ENCODE measurements around the gene B4GALNT1.

B4GALNT1 gene

DNA sequence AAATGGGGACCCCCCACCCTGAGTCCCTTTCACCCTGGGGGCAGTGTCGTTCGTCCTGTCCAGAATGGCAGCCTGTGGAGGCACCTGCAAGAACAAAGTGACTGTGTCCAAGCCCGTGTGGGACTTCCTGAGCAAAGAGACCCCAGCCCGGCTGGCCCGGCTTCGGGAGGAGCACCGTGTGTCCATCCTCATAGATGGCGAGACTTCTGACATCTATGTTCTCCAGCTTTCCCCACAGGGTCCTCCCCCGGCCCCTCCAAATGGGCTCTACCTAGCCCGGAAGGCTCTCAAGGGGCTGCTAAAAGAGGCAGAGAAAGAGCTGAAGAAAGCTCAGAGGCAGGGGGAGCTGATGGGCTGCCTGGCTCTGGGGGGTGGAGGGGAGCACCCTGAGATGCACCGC, 26.2 kb downstream of the B4GALNT1 start:
- TF ChIP-seq, protein P1, sequence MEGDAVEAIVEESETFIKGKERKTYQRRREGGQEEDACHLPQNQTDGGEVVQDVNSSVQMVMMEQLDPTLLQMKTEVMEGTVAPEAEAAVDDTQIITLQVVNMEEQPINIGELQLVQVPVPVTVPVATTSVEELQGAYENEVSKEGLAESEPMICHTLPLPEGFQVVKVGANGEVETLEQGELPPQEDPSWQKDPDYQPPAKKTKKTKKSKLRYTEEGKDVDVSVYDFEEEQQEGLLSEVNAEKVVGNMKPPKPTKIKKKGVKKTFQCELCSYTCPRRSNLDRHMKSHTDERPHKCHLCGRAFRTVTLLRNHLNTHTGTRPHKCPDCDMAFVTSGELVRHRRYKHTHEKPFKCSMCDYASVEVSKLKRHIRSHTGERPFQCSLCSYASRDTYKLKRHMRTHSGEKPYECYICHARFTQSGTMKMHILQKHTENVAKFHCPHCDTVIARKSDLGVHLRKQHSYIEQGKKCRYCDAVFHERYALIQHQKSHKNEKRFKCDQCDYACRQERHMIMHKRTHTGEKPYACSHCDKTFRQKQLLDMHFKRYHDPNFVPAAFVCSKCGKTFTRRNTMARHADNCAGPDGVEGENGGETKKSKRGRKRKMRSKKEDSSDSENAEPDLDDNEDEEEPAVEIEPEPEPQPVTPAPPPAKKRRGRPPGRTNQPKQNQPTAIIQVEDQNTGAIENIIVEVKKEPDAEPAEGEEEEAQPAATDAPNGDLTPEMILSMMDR (IDR thresholded peaks at IDR 0.05), result no peak

DNA sequence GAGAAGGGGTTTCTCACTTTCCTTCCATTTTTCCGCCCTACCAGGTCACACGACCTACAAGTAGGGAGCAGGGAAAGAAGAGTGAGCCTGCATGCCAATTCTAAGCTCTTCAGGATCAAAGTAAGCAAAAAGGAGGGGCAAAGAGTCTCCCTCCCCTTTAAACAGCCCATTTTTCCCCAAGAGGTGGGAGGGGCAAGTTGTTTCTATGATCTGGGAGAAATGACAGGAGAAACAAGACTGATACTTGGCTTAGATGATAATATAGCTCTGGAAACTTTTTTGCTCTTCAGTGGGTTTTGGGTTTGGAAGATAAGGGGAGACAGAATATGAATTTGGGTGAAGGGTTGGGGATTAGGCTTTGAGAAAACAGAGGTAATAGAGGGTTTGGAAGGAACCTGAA, 26.6 kb downstream of the B4GALNT1 start:
- TF ChIP-seq, protein P1 (IDR thresholded peaks at IDR 0.05), result no peak

DNA sequence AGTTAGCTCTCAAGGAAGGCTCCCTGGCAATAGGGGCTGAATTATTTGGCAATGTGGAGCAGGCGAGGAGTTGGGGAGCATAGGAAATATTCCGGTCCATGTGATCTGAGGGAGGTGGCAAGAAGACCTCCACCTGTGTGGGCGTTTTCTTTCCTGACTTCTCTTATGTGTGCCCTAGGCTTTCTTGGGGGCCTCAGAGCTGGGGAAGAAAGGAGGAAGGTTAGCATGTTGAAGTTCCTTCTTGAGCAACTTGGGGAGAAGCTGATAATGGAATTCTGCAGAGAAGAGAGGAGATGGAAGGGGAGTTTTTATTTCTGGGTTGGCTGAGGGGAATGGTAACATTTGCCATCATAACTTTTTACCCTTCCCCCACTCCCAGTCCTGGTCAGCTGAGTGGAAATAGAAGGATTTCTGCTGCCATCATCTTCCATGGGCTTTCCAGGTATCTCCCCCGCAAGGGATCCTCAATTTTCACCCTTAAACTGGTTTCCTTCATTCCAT, 27.1 kb downstream of the B4GALNT1 start:
- TF ChIP-seq, protein P1 (IDR thresholded peaks at IDR 0.05), result no peak

DNA sequence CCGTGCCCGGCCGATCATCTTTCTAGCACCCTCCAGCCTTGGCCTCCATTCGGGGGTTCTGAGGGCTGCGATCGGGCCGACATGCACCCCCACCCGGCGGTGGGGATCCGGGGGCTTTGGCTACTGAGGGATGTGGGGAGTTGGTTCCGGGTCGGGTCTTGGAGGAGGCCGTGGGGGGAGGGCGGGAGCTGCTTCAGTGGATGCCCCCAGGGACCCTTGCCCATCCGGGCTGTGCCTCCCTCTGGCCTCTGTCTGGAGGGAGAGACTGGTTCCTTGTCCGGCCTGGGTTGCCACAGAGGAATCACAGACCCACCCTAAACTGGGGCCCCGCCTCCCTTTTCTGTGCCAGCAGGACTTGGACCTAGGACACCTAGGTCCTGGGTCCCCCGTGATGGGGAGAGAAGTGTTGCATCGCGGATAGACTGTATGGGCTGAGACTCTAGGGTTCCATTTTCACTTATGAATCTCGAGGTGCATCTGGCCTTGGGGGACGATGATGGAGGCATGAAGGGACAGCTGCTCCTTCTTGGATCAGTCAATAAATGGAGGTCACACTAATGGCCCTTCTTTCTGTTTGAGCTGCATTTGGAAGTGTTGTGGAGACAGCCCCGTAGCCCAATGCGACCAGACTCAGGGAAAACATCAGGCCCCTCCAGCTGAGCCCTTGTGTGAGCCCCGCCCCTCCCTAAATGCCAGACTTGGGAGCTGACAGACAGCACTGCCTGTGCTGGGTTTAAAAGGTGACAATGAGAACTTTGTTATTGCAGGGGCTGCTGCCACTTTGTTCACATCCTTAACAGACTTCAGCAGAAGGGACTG, 27.8 kb downstream of the B4GALNT1 start:
- TF ChIP-seq, protein P1 (IDR thresholded peaks at IDR 0.05), result no peak

DNA sequence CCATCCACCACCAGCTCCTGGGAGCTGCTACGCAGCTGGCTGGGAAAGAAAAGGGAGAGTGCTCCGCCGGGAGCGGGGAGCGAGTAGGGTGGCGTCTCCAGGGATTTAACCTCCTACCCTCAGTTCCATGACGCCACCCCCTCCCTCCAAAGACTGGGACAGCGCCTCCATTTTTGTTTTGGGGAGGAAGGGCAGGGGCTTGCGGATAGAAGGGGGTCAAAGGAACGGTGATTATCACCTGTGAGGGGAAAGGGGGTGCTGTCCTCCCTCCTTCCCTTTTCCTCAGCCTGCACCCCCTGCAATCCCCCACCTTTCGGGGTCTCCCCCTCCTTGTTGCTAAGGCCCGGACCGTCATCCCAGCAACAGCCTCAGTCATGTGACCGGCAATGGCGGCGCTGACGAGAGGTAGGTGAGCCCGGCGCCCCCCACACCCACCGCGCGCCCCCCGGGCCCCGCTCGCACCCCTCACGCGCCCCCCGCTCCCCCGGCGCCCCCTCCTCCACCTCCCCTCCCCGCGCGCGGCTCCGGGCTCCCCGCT, 28.5 kb downstream of the B4GALNT1 start, which contains the start of gene DTX3:
TSS of gene DTX3 (plus strand) at position 371 of the 538 bp plus-strand sequence. CDS start 1,694 bp downstream, outside the sequence.
- TF ChIP-seq, protein P1 (IDR thresholded peaks at IDR 0.05), result no peak

DNA sequence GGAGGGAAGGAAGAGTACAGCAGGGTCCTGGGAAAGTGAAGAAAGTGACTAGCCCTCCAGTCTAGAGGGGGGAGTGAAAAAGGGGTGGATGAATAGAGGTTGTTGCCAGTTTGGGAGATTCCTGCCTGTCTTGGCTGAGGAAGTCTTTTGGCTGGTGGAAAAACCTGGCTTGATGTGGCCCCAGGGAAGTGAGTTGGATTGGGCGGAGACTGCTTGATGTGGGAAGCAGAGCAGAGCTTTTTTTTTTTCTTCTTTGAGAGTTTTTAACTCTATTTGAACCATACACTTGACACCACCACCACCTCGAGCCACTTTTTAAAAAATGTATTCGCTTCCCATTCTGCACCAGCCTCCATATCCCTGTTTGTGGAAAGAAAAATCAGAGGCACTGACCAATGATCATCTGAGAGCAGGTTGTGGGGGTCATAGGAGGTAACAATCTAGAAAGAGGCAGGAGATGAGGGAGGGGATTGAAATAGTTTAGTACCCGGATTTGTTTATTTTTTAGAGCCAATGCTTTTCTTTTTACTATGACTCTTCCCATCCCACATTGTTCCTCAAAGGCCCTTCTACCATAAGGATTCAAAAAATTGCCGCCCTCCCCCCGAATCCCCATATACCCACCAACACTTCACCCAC, 29.1 kb downstream of the B4GALNT1 start:
- TF ChIP-seq, protein P1 (IDR thresholded peaks at IDR 0.05), result no peak

DNA sequence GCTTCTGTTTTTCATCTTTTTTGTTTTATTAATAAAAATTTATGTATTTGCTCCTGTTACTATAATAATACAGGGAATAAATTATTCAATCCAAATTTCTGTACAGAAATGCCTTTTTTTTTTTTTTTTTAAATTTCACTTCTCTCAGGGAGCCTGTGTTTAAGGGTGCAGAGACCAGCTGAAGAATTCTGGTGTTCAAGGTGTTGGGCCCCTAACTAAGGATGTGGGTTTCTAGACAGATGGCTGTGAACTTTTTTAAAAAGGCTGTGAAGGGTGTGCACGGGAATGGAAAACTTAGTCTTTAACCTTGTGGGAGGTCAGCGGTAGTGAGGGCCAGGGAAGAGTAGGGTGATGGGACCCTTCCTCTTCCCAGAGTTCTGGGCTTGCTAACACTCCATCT, 29.7 kb downstream of the B4GALNT1 start:
- TF ChIP-seq, protein P1 (IDR thresholded peaks at IDR 0.05), result no peak

Data from LNCAP (cell line).